Endodermal cell (in vitro differentiated cells): ENCODE results near the gene TMPRSS12. TPM values are rescaled to one million over a fixed set of nuclear protein-coding genes. Genes with fewer than 3 reads are reported as not detected.
"Not testable (repeated sequence)": the region's sequence is repeated elsewhere in the genome, so short reads cannot be mapped to it uniquely, and the experiment has no call there.

ENCODE experiments used
- DNase-seq: peaks from one replicate; pipeline ENCODE4 v3.0.0-alpha.2; 2017
- H3K27ac ChIP-seq: 2 replicates; pipeline ENCODE4 v1.5.1; 2013; ENCODE audit warnings: mild to moderate bottlenecking, low read depth, low read length, moderate library complexity
- H3K27me3 ChIP-seq: 2 replicates; pipeline ENCODE4 v1.6.1; 2013; ENCODE audit warnings: mild to moderate bottlenecking, low read length, moderate library complexity; ENCODE audit not compliant: insufficient read depth, control insufficient read depth, poor library complexity, severe bottlenecking
- H3K36me3 ChIP-seq: 2 replicates; pipeline ENCODE4 v1.7.0; 2013; ENCODE audit warnings: mild to moderate bottlenecking, low read length, moderate library complexity; ENCODE audit not compliant: control insufficient read depth, insufficient read depth
- H3K4me1 ChIP-seq: one replicate; pipeline ENCODE4 v1.7.0; 2013; ENCODE audit warnings: low read length; ENCODE audit not compliant: control insufficient read depth, insufficient read depth
- H3K4me3 ChIP-seq: 2 replicates; pipeline ENCODE4 v1.5.1; 2013; ENCODE audit warnings: mild to moderate bottlenecking, low read length, moderate library complexity
- H3K9ac ChIP-seq: 2 replicates; pipeline ENCODE4 v1.6.1; 2013; ENCODE audit warnings: mild to moderate bottlenecking, low read length, moderate library complexity; ENCODE audit not compliant: poor library complexity, severe bottlenecking; ENCODE audit errors: extremely low read depth
- H3K9me3 ChIP-seq: 2 replicates; pipeline ENCODE4 v1.6.1; 2013; ENCODE audit warnings: mild to moderate bottlenecking, low read length, moderate library complexity; ENCODE audit not compliant: control insufficient read depth
- H3K27ac Mint-ChIP-seq: 2 replicates; pipeline ENCODE4 v1.8.0; 2020; ENCODE audit warnings: mixed read lengths
- H3K27me3 Mint-ChIP-seq: 2 replicates; pipeline ENCODE4 v1.8.0; 2021; ENCODE audit warnings: mild to moderate bottlenecking, mixed read lengths; ENCODE audit not compliant: insufficient read depth
- H3K36me3 Mint-ChIP-seq: 2 replicates; pipeline ENCODE4 v1.8.0; 2020; ENCODE audit warnings: low read depth, mixed read lengths
- H3K4me1 Mint-ChIP-seq: 2 replicates; pipeline ENCODE4 v1.8.0; 2020; ENCODE audit warnings: mixed read lengths
- H3K4me3 Mint-ChIP-seq: 2 replicates; pipeline ENCODE4 v1.8.0; 2020; ENCODE audit warnings: mild to moderate bottlenecking, moderate library complexity, mixed read lengths
- H3K9me3 Mint-ChIP-seq: 2 replicates; pipeline ENCODE4 v1.8.0; 2020; ENCODE audit warnings: mild to moderate bottlenecking, mixed read lengths
- CTCF ChIP-seq: fragments of 200-600 bp; sonication (generic); conservative IDR thresholded peaks from 2 replicates; pipeline ENCODE4 v1.5.0; 2021; ENCODE audit warnings: antibody characterized with exemption, mild to moderate bottlenecking
- WGBS, 2 experiments: methylation state at CpG; one replicate each; pipeline versions ENCODE4 v1.1.5 to v1.1.7; 2013; ENCODE audit warnings: missing lambda C conversion rate in 2 of 2, mixed read lengths in 1 of 2; ENCODE audit not compliant: insufficient coverage in 1 of 2, insufficient read length in 1 of 2; 5-methylcytosine and 5-hydroxymethylcytosine counted together
- total RNA-seq, 2 donors: library from RNA; stranded (reverse); fragmentation: NEBNext Ultra II Directional in 1 of 2; extraction: Animal tissue kit (Norgen Biotek cat#: 25700) in 1 of 2; gene quantifications; 2 replicates in 1 of 2; 3 replicates in 1 of 2; pipeline ENCODE4 v1.2.1, GENCODE V29; 2021

TMPRSS12 gene
- total RNA-seq, 2 donors from 2014 or later, result not detected

- Histone ChIP-seq H3K36me3 (no peaks in the 10 kb centered on the region), H3K4me3 (no peak overlapping the region), H3K27me3 (no peaks in the 10 kb centered on the region), H3K9ac (no peak overlapping the region), H3K27ac (no peak overlapping the region), H3K4me1 (no peaks in the 10 kb centered on the region), H3K9me3 (peaks cover 8% of the 10 kb centered on the region)
- peaks cover 13% of the 10 kb centered on the region for H3K9me3 Mint-ChIP-seq
- no peaks in the 10 kb centered on the region for H3K27me3 Mint-ChIP-seq
- 88 to 100% methylated on average over 1 of the region's 1 CpG for WGBS, 2 experiments
- H3K27ac Mint-ChIP-seq, result no peak overlapping the region
- no peak overlapping the region for H3K4me3 Mint-ChIP-seq
- no peak for DNase-seq
- TF ChIP-seq CTCF, result no peak
- H3K36me3 Mint-ChIP-seq, result no peaks in the 10 kb centered on the region
- no peaks in the 10 kb centered on the region for H3K4me1 Mint-ChIP-seq
These were observed 14.6 kb upstream of the TMPRSS12 start for GRCh38 chr12:50828121-50828520.

- no peak overlapping the region for H3K4me3 ChIP-seq
- H3K27ac Mint-ChIP-seq, result no peak overlapping the region
- H3K9ac ChIP-seq, result no peak overlapping the region
- no peaks in the 10 kb centered on the region for H3K4me1 Mint-ChIP-seq
- no peaks in the 10 kb centered on the region for H3K27me3 ChIP-seq
- H3K9me3 Mint-ChIP-seq, result peaks cover 20% of the 10 kb centered on the region
- 80 to 92% methylated on average over 1 to 2 of the region's 2 CpGs for WGBS, 2 experiments
- H3K4me1 ChIP-seq, result no peaks in the 10 kb centered on the region
- no peak overlapping the region for H3K27ac ChIP-seq
- no peaks in the 10 kb centered on the region for H3K27me3 Mint-ChIP-seq
- TF ChIP-seq CTCF, result no peak
- H3K36me3 Mint-ChIP-seq, result no peaks in the 10 kb centered on the region
- H3K4me3 Mint-ChIP-seq, result no peak overlapping the region
- DNase-seq, result no peak
- H3K36me3 ChIP-seq, result no peaks in the 10 kb centered on the region
- H3K9me3 ChIP-seq, result peaks cover 16% of the 10 kb centered on the region
These were observed 13.8 kb upstream of the TMPRSS12 start for GRCh38 chr12:50828886-50829285.

- H3K27me3 Mint-ChIP-seq, H3K4me3 ChIP-seq, H3K27ac Mint-ChIP-seq, H3K4me1 Mint-ChIP-seq, H3K36me3 ChIP-seq, H3K27ac ChIP-seq, H3K36me3 Mint-ChIP-seq, H3K27me3 ChIP-seq, H3K4me1 ChIP-seq, H3K4me3 Mint-ChIP-seq, H3K9ac ChIP-seq, DNase-seq: not testable (repeated sequence)
- H3K9me3 ChIP-seq, result peaks cover 31% of the 10 kb centered on the region
- H3K9me3 Mint-ChIP-seq, result peaks cover 41% of the 10 kb centered on the region
These were observed 8.9 kb upstream of the TMPRSS12 start for GRCh38 chr12:50833801-50834200.

GRCh38 chr12:50839042-50839441, 3.7 kb upstream of the TMPRSS12 start:
- Mint-ChIP-seq H3K4me1 (no peaks in the 10 kb centered on the region), H3K9me3 (peaks cover 31% of the 10 kb centered on the region), H3K27ac (no peak overlapping the region), H3K36me3 (peaks cover 7% of the 10 kb centered on the region), H3K27me3 (no peaks in the 10 kb centered on the region), H3K4me3 (no peak overlapping the region)
- Histone ChIP-seq H3K9me3 (peaks cover 14% of the 10 kb centered on the region), H3K4me1 (no peaks in the 10 kb centered on the region), H3K4me3 (no peak overlapping the region), H3K36me3 (no peaks in the 10 kb centered on the region), H3K9ac (no peak overlapping the region), H3K27ac (no peak overlapping the region), H3K27me3 (no peaks in the 10 kb centered on the region)
- 90 to 91% methylated on average over 1 to 2 of the region's 2 CpGs for WGBS, 2 experiments
- DNase-seq, result no peak
- no peak for TF ChIP-seq CTCF
